Measurements from ENCODE around the gene IRF2BP2.

DNA sequence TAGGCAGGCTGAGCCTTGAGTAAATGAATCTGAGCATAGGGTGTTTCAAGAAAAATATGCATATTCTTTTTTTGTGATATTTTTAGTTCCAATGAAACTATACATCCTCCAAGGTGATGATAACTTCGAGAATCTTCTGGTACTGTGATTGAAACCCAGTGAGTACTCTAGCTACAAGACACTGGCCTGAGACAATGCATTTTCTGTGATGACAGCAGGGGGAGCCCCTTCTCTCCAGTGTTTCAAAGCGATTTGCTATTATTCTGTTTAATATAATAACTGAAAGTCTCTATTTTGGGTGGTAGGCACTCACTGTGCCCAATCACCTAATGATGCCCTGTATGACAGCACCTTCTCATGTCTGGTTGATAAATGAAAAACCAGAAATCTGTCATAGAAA lies 12.1 kb downstream of the IRF2BP2 start:
- TF ChIP-seq, protein P1, sequence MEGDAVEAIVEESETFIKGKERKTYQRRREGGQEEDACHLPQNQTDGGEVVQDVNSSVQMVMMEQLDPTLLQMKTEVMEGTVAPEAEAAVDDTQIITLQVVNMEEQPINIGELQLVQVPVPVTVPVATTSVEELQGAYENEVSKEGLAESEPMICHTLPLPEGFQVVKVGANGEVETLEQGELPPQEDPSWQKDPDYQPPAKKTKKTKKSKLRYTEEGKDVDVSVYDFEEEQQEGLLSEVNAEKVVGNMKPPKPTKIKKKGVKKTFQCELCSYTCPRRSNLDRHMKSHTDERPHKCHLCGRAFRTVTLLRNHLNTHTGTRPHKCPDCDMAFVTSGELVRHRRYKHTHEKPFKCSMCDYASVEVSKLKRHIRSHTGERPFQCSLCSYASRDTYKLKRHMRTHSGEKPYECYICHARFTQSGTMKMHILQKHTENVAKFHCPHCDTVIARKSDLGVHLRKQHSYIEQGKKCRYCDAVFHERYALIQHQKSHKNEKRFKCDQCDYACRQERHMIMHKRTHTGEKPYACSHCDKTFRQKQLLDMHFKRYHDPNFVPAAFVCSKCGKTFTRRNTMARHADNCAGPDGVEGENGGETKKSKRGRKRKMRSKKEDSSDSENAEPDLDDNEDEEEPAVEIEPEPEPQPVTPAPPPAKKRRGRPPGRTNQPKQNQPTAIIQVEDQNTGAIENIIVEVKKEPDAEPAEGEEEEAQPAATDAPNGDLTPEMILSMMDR (conservative IDR thresholded peaks at IDR 0.05; ENCODE audit: low read depth, low read length), result peak; percentile 72
- TF ChIP-seq EZH2 (IDR thresholded peaks at IDR 0.05; ENCODE audit: low read length, unreplicated experiment), result no peak
- TF ChIP-seq EZH2phosphoT487 (IDR thresholded peaks at IDR 0.05; ENCODE audit: borderline replicate concordance, low read length), result no peak

Data from PC-3 (cell line).